Measurements from ENCODE around the gene RPS6KB2. TPM values are rescaled to one million over a fixed set of nuclear protein-coding genes. Genes with fewer than 3 reads are reported as not detected.

The RPS6KB2 gene
- total and polyA plus RNA-seq, 2 donors (not counting 1 experiment from before 2014, with no cell fraction given): 29.0 to 30.6 TPM

GRCh38 chr11:67439321-67440228, 11.3 kb downstream of the RPS6KB2 start:
- H3K27ac ChIP-seq (ENCODE audit: insufficient read depth, low read length): no peak overlapping the region
- peaks cover 3% of the 10 kb centered on the region for H3K4me1 ChIP-seq (ENCODE audit: control insufficient read depth, extremely low read depth, insufficient read depth, low read length)
- H3K79me2 ChIP-seq (ENCODE audit: control insufficient read depth, insufficient read depth, low read length): peaks cover 11% of the 10 kb centered on the region
- H3K9me3 ChIP-seq (ENCODE audit: control insufficient read depth, insufficient read depth, low read depth, low read length): no peaks in the 10 kb centered on the region
- H3K9ac ChIP-seq (ENCODE audit: insufficient read depth, low read length): no peak overlapping the region
- no peaks in the 10 kb centered on the region for H3K27me3 ChIP-seq (ENCODE audit: control insufficient read depth, insufficient read depth, low read length)
- no peaks in the 10 kb centered on the region for H4K20me1 ChIP-seq (ENCODE audit: control insufficient read depth, extremely low read depth, insufficient read depth, low read length)
- no peak overlapping the region for H3K4me2 ChIP-seq (ENCODE audit: extremely low read depth, insufficient read depth, low read length)
- H2AFZ ChIP-seq (ENCODE audit: low read length): no peak overlapping the region
- peaks cover 29% of the 10 kb centered on the region for H3K36me3 ChIP-seq (ENCODE audit: control insufficient read depth, insufficient read depth, low read length)
- peak in 1 of 2 donors; percentile 14 for DNase-seq (ENCODE audit: low read depth in 2 of 2)
- no peak for TF ChIP-seq EZH2 (IDR thresholded peaks at IDR 0.05; ENCODE audit: low read length, missing control alignments)
- TF ChIP-seq, protein P1, sequence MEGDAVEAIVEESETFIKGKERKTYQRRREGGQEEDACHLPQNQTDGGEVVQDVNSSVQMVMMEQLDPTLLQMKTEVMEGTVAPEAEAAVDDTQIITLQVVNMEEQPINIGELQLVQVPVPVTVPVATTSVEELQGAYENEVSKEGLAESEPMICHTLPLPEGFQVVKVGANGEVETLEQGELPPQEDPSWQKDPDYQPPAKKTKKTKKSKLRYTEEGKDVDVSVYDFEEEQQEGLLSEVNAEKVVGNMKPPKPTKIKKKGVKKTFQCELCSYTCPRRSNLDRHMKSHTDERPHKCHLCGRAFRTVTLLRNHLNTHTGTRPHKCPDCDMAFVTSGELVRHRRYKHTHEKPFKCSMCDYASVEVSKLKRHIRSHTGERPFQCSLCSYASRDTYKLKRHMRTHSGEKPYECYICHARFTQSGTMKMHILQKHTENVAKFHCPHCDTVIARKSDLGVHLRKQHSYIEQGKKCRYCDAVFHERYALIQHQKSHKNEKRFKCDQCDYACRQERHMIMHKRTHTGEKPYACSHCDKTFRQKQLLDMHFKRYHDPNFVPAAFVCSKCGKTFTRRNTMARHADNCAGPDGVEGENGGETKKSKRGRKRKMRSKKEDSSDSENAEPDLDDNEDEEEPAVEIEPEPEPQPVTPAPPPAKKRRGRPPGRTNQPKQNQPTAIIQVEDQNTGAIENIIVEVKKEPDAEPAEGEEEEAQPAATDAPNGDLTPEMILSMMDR (conservative IDR thresholded peaks at IDR 0.05 in 1 of 2, IDR thresholded peaks at IDR 0.05 in 1 of 2; ENCODE audit: low read depth in 1 of 2, low read length in 2 of 2): peak in 1 of 2 donors; percentile 12
- H3K4me3 ChIP-seq (replicated peaks in 1 of 4; ENCODE audit: control extremely low read depth in 1 of 4, insufficient read depth in 1 of 4, low read depth in 3 of 4, low read length in 4 of 4): no peak overlapping the region

GRCh38 chr11:67440229-67441097, 12.2 kb downstream of the RPS6KB2 start:
- H3K9me3 ChIP-seq (ENCODE audit: control insufficient read depth, insufficient read depth, low read depth, low read length): no peaks in the 10 kb centered on the region
- H3K9ac ChIP-seq (ENCODE audit: insufficient read depth, low read length): no peak overlapping the region
- peaks cover 22% of the 10 kb centered on the region for H3K36me3 ChIP-seq (ENCODE audit: control insufficient read depth, insufficient read depth, low read length)
- no peak overlapping the region for H3K27ac ChIP-seq (ENCODE audit: insufficient read depth, low read length)
- DNase-seq (ENCODE audit: low read depth in 2 of 2): no peak
- no peaks in the 10 kb centered on the region for H4K20me1 ChIP-seq (ENCODE audit: control insufficient read depth, extremely low read depth, insufficient read depth, low read length)
- no peak overlapping the region for H3K4me3 ChIP-seq (replicated peaks in 1 of 4; ENCODE audit: control extremely low read depth in 1 of 4, insufficient read depth in 1 of 4, low read depth in 3 of 4, low read length in 4 of 4)
- H2AFZ ChIP-seq (ENCODE audit: low read length): no peak overlapping the region
- no peak overlapping the region for H3K4me2 ChIP-seq (ENCODE audit: extremely low read depth, insufficient read depth, low read length)
- H3K27me3 ChIP-seq (ENCODE audit: control insufficient read depth, insufficient read depth, low read length): no peaks in the 10 kb centered on the region
- peaks cover 11% of the 10 kb centered on the region for H3K79me2 ChIP-seq (ENCODE audit: control insufficient read depth, insufficient read depth, low read length)
- no peak for TF ChIP-seq EZH2 (IDR thresholded peaks at IDR 0.05; ENCODE audit: low read length, missing control alignments)
- TF ChIP-seq, protein P1 (conservative IDR thresholded peaks at IDR 0.05 in 1 of 2, IDR thresholded peaks at IDR 0.05 in 1 of 2; ENCODE audit: low read depth in 1 of 2, low read length in 2 of 2): no peak
- H3K4me1 ChIP-seq (ENCODE audit: control insufficient read depth, extremely low read depth, insufficient read depth, low read length): peaks cover 3% of the 10 kb centered on the region

GRCh38 chr11:67441098-67441563, 12.8 kb downstream of the RPS6KB2 start:
- Histone ChIP-seq H3K79me2 (ENCODE audit: control insufficient read depth, insufficient read depth, low read length) (peaks cover 11% of the 10 kb centered on the region), H3K4me2 (ENCODE audit: extremely low read depth, insufficient read depth, low read length) (no peak overlapping the region), H3K9me3 (ENCODE audit: control insufficient read depth, insufficient read depth, low read depth, low read length) (no peaks in the 10 kb centered on the region), H3K27ac (ENCODE audit: insufficient read depth, low read length) (no peak overlapping the region), H3K36me3 (ENCODE audit: control insufficient read depth, insufficient read depth, low read length) (peaks cover 19% of the 10 kb centered on the region), H3K27me3 (ENCODE audit: control insufficient read depth, insufficient read depth, low read length) (no peaks in the 10 kb centered on the region), H3K9ac (ENCODE audit: insufficient read depth, low read length) (no peak overlapping the region), H4K20me1 (ENCODE audit: control insufficient read depth, extremely low read depth, insufficient read depth, low read length) (no peaks in the 10 kb centered on the region), H2AFZ (ENCODE audit: low read length) (no peak overlapping the region), H3K4me1 (ENCODE audit: control insufficient read depth, extremely low read depth, insufficient read depth, low read length) (peaks cover 3% of the 10 kb centered on the region), H3K4me3 (replicated peaks in 1 of 4; ENCODE audit: control extremely low read depth in 1 of 4, insufficient read depth in 1 of 4, low read depth in 3 of 4, low read length in 4 of 4) (no peak overlapping the region)
- TF ChIP-seq EZH2 (IDR thresholded peaks at IDR 0.05; ENCODE audit: low read length, missing control alignments): no peak
- TF ChIP-seq, protein P1 (conservative IDR thresholded peaks at IDR 0.05 in 1 of 2, IDR thresholded peaks at IDR 0.05 in 1 of 2; ENCODE audit: low read depth in 1 of 2, low read length in 2 of 2): no peak
- no peak for DNase-seq (ENCODE audit: low read depth in 2 of 2)

All from fibroblast of lung (primary cell).